GM12865 (cell line): ENCODE measurements around the gene WDR47.
A peak's percentile ranks its signal among the peaks of the same experiment; 100 is the strongest.

ENCODE experiments used
- DNase-seq: peaks from one replicate; pipeline ENCODE4 v3.0.0; 2010; ENCODE audit warnings: low read depth
- H3K4me3 ChIP-seq: 2 replicates; pipeline ENCODE4 v1.5.1; 2011; ENCODE audit warnings: mild to moderate bottlenecking, low read depth, low read length, control low read depth
- CTCF ChIP-seq: IDR thresholded peaks from 2 replicates; pipeline ENCODE4 v1.5.1; 2011; ENCODE audit warnings: low read length, control low read depth, low read depth, inconsistent platforms; ENCODE audit not compliant: insufficient read depth; ENCODE audit errors: missing control alignments

Gene WDR47

GRCh38 chr1:109083923-109084322 is 42.0 kb upstream of the WDR47 start:
- DNase-seq, result no peak
- TF ChIP-seq CTCF, result no peak
- no peak overlapping the region for H3K4me3 ChIP-seq

- TF ChIP-seq CTCF, result no peak
- no peak overlapping the region for H3K4me3 ChIP-seq
- DNase-seq, result no peak
These were observed 41.6 kb upstream of the WDR47 start for GRCh38 chr1:109083501-109083900.

- H3K4me3 ChIP-seq, result no peak overlapping the region
- no peak for TF ChIP-seq CTCF
- no peak for DNase-seq
These were observed 38.7 kb upstream of the WDR47 start for GRCh38 chr1:109080441-109081082.

- no peak for DNase-seq
- no peak overlapping the region for H3K4me3 ChIP-seq
- TF ChIP-seq CTCF, result no peak
These were observed 37.3 kb upstream of the WDR47 start for GRCh38 chr1:109079240-109079622.

GRCh38 chr1:109078317-109078716 is 36.4 kb upstream of the WDR47 start:
- no peak for TF ChIP-seq CTCF
- no peak overlapping the region for H3K4me3 ChIP-seq
- DNase-seq, result no peak

- peak; percentile 95 for DNase-seq
- no peak for TF ChIP-seq CTCF
- peak within 1 kb of the TSS; percentile 74 for H3K4me3 ChIP-seq
These were observed 33.9 kb upstream of the WDR47 start, which contains the start of gene TAF13 for GRCh38 chr1:109075531-109076490. Gene TAF13, minus strand, starts transcription at chr1:109076003. Its CDS starts 56 bp downstream, at chr1:109075947.
